GM12801 (cell line): ENCODE data around the gene FBXL3.

Source experiments
- CTCF ChIP-seq: IDR thresholded peaks from one replicate; pipeline ENCODE4 v1.5.1; 2011; ENCODE audit warnings: control low read depth; ENCODE audit not compliant: insufficient read length; ENCODE audit errors: extremely low read depth

Gene FBXL3

GRCh38 chr13:76993473-76993872, 33.5 kb downstream of the FBXL3 start:
- no peak for TF ChIP-seq CTCF

- TF ChIP-seq CTCF = no peak
Measured at GRCh38 chr13:76993021-76993420, 33.9 kb downstream of the FBXL3 start.

GRCh38 chr13:76992548-76993001, 34.4 kb downstream of the FBXL3 start:
- TF ChIP-seq CTCF = no peak

GRCh38 chr13:76991796-76992547, 35.0 kb downstream of the FBXL3 start, which contains the start of gene CLN5:
CLN5 (plus strand) TSS chr13:76992081; CDS start chr13:76992099, 18 bp downstream.
- no peak for TF ChIP-seq CTCF

- no peak for TF ChIP-seq CTCF
Measured at GRCh38 chr13:76991432-76991795, 35.5 kb downstream of the FBXL3 start.

- no peak for TF ChIP-seq CTCF
Measured at GRCh38 chr13:76983676-76984075, 43.3 kb downstream of the FBXL3 start.

- TF ChIP-seq CTCF = no peak
Measured at GRCh38 chr13:76982061-76982460, 44.9 kb downstream of the FBXL3 start.
